ENCODE data around the gene COQ4. TPM values are rescaled to one million over a fixed set of nuclear protein-coding genes. Genes with fewer than 3 reads are reported as not detected.

COQ4 gene
- total RNA-seq, 3 donors from 2014 or later (not counting 1 experiment from before 2014, with no cell fraction given): 28.2 to 34.5 (median 30.4) TPM

DNA sequence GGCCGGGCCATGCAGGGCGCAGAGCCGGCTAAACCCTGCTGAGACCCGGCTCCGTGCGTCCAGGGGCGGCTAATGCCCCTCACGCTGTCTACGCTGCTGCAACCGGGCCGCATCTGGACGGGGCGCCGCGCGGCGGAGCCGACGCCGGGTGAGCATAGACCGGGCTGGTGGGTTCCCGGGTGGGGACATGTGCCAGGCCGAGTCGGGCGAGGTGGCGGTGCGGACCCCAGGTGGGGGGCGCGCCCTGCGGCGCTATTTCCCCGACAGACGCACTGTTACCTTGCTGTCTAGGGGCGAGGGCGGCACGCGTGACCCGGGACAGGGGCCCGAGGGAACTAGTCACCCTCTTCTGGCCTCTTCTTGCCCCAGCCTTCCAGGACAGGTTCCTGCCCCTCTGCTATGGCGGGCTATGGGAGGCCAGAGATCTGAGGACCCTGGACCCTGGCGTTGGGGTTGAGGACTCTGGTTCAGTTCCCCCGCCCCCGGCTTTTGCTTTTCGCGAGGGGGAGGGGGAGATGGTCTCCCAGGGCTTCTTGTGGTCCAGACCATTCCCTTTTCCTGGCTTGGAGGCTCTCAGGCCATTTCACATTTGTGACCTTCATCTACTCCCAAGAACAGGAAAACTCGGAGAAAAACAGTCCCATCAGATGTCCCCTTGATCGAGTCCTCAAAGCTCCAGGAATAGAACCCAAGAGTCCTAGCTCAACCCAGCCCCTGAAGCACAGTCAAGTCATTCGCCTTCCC lies 18.2 kb downstream of the COQ4 start:
- peak overlapping the region; percentile 61 for H3K4me3 ChIP-seq (ENCODE audit: low read length)
- Mint-ChIP-seq H3K27me3 (ENCODE audit: low read depth in 2 of 2) (no peaks in the 10 kb centered on the region), H3K9me3 (no peaks in the 10 kb centered on the region), H3K36me3 (no peaks in the 10 kb centered on the region), H3K4me3 (peak overlapping the region; percentile 83), H3K4me1 (peaks cover 7% of the 10 kb centered on the region in 2 donors), H3K27ac (peak overlapping the region; percentile 37 to 75)
- TF ChIP-seq, protein P1, sequence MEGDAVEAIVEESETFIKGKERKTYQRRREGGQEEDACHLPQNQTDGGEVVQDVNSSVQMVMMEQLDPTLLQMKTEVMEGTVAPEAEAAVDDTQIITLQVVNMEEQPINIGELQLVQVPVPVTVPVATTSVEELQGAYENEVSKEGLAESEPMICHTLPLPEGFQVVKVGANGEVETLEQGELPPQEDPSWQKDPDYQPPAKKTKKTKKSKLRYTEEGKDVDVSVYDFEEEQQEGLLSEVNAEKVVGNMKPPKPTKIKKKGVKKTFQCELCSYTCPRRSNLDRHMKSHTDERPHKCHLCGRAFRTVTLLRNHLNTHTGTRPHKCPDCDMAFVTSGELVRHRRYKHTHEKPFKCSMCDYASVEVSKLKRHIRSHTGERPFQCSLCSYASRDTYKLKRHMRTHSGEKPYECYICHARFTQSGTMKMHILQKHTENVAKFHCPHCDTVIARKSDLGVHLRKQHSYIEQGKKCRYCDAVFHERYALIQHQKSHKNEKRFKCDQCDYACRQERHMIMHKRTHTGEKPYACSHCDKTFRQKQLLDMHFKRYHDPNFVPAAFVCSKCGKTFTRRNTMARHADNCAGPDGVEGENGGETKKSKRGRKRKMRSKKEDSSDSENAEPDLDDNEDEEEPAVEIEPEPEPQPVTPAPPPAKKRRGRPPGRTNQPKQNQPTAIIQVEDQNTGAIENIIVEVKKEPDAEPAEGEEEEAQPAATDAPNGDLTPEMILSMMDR (IDR thresholded peaks at IDR 0.05): no peak
- H3K27ac ChIP-seq (ENCODE audit: low read length): peak overlapping the region; percentile 49
- H3K36me3 ChIP-seq (ENCODE audit: control insufficient read depth, insufficient read depth, low read length): peaks cover 24% of the 10 kb centered on the region
- WGBS (ENCODE audit: insufficient coverage): under 1% methylated on average over 47 of the region's 48 CpGs
- intact Hi-C loops (cut with micrococcal nuclease): loop anchor here (1.0 kb wide), 2 partner anchors 19 to 86 kb away; partner anchors contain the start of genes COQ4 and TRUB2
- DNase-seq (no peak), ATAC-seq (peak; percentile 7 to 16 (median 8))
- H3K27me3 ChIP-seq (ENCODE audit: control insufficient read depth, insufficient read depth, low read length): no peaks in the 10 kb centered on the region
- no peaks in the 10 kb centered on the region for H3K9me3 ChIP-seq (ENCODE audit: control insufficient read depth, insufficient read depth, low read length)
- H3K4me1 ChIP-seq (ENCODE audit: control insufficient read depth, insufficient read depth, low read length): peaks cover 15% of the 10 kb centered on the region

DNA sequence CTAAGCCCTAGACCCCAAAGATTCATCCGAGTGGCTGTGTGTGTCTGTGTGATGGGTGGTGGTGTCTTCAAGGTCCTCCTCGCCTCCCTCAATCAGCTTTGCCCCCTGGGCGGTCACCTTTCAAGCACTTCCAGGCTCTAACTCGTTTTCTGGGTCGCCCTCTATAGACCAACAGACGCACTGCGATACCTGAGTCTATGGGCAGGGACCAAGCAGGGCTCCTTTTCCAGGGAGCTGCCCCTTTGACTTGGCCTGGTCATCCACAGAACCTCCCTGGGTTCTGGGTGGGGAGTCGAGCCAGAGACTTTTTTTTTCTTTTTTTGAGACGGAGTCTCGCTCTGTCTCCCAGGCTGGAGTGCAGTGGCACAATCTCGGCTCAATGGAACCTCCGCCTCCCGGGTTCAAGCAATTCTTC lies 18.8 kb downstream of the COQ4 start:
- H3K4me1 Mint-ChIP-seq: peaks cover 7% of the 10 kb centered on the region in 2 donors
- no peaks in the 10 kb centered on the region for H3K9me3 ChIP-seq (ENCODE audit: control insufficient read depth, insufficient read depth, low read length)
- H3K4me3 ChIP-seq (ENCODE audit: low read length): peak overlapping the region; percentile 61
- no peaks in the 10 kb centered on the region for H3K9me3 Mint-ChIP-seq
- H3K27ac Mint-ChIP-seq: peak overlapping the region; percentile 37 to 75
- peak; percentile 54 to 62 (median 59) for ATAC-seq
- H3K27me3 ChIP-seq (ENCODE audit: control insufficient read depth, insufficient read depth, low read length): no peaks in the 10 kb centered on the region
- no peak overlapping the region for H3K27ac ChIP-seq (ENCODE audit: low read length)
- peaks cover 15% of the 10 kb centered on the region for H3K4me1 ChIP-seq (ENCODE audit: control insufficient read depth, insufficient read depth, low read length)
- H3K36me3 Mint-ChIP-seq: no peaks in the 10 kb centered on the region
- WGBS (ENCODE audit: insufficient coverage): 38% methylated on average over 12 of the region's 13 CpGs
- peak overlapping the region; percentile 83 for H3K4me3 Mint-ChIP-seq
- peaks cover 24% of the 10 kb centered on the region for H3K36me3 ChIP-seq (ENCODE audit: control insufficient read depth, insufficient read depth, low read length)
- TF ChIP-seq, protein P1 (IDR thresholded peaks at IDR 0.05): peak; percentile 54
- peak; percentile 39 to 81 for DNase-seq
- intact Hi-C loops (cut with micrococcal nuclease): loop anchor here (1.0 kb wide), 1 partner anchor 86 kb away; no protein-coding TSS in a partner anchor
- H3K27me3 Mint-ChIP-seq (ENCODE audit: low read depth in 2 of 2): no peaks in the 10 kb centered on the region

DNA sequence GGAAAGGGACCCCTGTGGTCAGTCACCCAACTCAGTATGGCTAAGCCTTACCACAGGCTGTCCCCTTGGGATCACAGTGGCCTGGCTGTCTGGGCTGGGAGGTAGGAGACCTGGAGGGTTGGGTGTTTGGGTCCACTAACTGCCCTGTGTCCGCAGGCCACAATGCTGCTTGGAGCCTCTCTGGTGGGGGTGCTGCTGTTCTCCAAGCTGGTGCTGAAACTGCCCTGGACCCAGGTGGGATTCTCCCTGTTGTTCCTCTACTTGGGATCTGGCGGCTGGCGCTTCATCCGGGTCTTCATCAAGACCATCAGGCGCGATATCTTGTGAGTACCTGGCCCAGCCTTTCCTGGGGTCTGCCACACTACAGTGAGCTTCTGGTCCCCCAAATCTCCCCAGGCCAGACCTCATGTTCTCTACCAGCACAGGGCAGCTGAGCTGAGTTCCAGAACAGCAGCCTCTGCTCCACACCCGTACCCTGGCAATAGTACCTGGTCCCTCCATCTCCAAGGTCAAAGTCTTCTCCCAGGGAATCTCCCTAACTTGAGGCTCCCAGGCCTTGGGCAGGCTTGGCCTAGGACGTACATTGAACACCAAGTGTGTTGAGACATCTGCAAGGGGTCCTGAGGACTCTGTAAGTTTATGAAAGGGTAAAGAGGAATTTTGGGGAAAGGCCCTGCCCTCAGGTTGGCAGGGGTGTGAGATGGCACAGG lies 20.5 kb downstream of the COQ4 start:
- no peaks in the 10 kb centered on the region for H3K9me3 ChIP-seq (ENCODE audit: control insufficient read depth, insufficient read depth, low read length)
- Mint-ChIP-seq H3K9me3 (no peaks in the 10 kb centered on the region), H3K4me3 (no peak overlapping the region), H3K36me3 (no peaks in the 10 kb centered on the region), H3K4me1 (peaks cover 7% of the 10 kb centered on the region in 2 donors), H3K27me3 (ENCODE audit: low read depth in 2 of 2) (no peaks in the 10 kb centered on the region), H3K27ac (no peak overlapping the region)
- H3K4me1 ChIP-seq (ENCODE audit: control insufficient read depth, insufficient read depth, low read length): peaks cover 15% of the 10 kb centered on the region
- TF ChIP-seq, protein P1 (IDR thresholded peaks at IDR 0.05): no peak
- WGBS (ENCODE audit: insufficient coverage): 96% methylated on average over 8 of the region's 8 CpGs
- no peaks in the 10 kb centered on the region for H3K27me3 ChIP-seq (ENCODE audit: control insufficient read depth, insufficient read depth, low read length)
- intact Hi-C loops (cut with micrococcal nuclease): no loop called here
- no peak overlapping the region for H3K4me3 ChIP-seq (ENCODE audit: low read length)
- ATAC-seq: no peak
- peaks cover 35% of the 10 kb centered on the region for H3K36me3 ChIP-seq (ENCODE audit: control insufficient read depth, insufficient read depth, low read length)
- DNase-seq: no peak
- no peak overlapping the region for H3K27ac ChIP-seq (ENCODE audit: low read length)

Measured in natural killer cell (primary cell).